HepG2 (cell line): ENCODE measurements around the gene KRT3. TPM values are rescaled to one million over a fixed set of nuclear protein-coding genes. Genes with fewer than 3 reads are reported as not detected.

Experiments
- ATAC-seq: fragments of 200-7000 bp; cut with Tn5 transposase; 3 replicates; pipeline ENCODE4 v1.9.1; 2020; ENCODE audit warnings: mild to moderate bottlenecking, moderate library complexity
- BruUV-seq: library from RNA; stranded (reverse); fragments of 400-500 nt; replicated peaks from 2 replicates; lab custom pipeline; 2021; lab: Mats Ljungman, UMichigan
- CTCF ChIA-PET: fragments of 300-600 bp; formaldehyde crosslinking; extraction: SDS; loops from one replicate; lab custom pipeline; 2021; ENCODE audit warnings: low total read pairs, inconsistent platforms, low intra/inter-chr PET ratio; lab: Yijun Ruan, JAX
- POLR2A ChIA-PET: fragments of 350-600 bp; sonication (Branson Sonifier 250); formaldehyde crosslinking; loops from one replicate; lab custom pipeline; 2020; ENCODE audit warnings: antibody characterized with exemption, inconsistent platforms; lab: Yijun Ruan, JAX
- DNase-seq: peaks from one replicate; pipeline ENCODE4 v3.0.0-alpha.2; 2015; ENCODE audit warnings: low spot score
- FAIRE-seq: peaks from 3 replicates; lab custom pipeline; 2011; peaks lifted over from hg19 to GRCh38; lab: Jason Lieb, UNC
- H2AFZ ChIP-seq: one replicate; pipeline ENCODE4 v1.6.1; 2011; ENCODE audit warnings: low read length, inconsistent platforms
- H3K27ac ChIP-seq: fragments of 300-600 bp; 3 replicates; pipeline ENCODE4 v1.8.0; 2011; ENCODE audit warnings: mixed run types, mild to moderate bottlenecking, mixed read lengths, low read length, inconsistent platforms; ENCODE audit not compliant: insufficient read depth; ENCODE audit errors: extremely low read length
- H3K27me3 ChIP-seq, 2 experiments: fragments of 200-600 bp in 1 of 2; 2 replicates in 1 of 2; 3 replicates in 1 of 2; pipeline versions ENCODE4 v1.6.0 to v1.8.0; 2011; ENCODE audit warnings: low read length in 2 of 2, mild to moderate bottlenecking in 2 of 2, moderate library complexity in 2 of 2, inconsistent platforms in 1 of 2; ENCODE audit not compliant: insufficient read depth in 2 of 2, control insufficient read depth in 1 of 2
- H3K36me3 ChIP-seq, 2 experiments: fragments of 200-600 bp in 1 of 2; replicated peaks in 1 of 2; 2 replicates in 1 of 2; 3 replicates in 1 of 2; pipeline versions ENCODE4 v1.5.1 to v1.8.0; 2011; ENCODE audit warnings: low read length in 2 of 2, inconsistent platforms in 1 of 2; ENCODE audit not compliant: insufficient read depth in 2 of 2, control insufficient read depth in 1 of 2
- H3K4me1 ChIP-seq: 2 replicates; pipeline ENCODE4 v1.5.1; 2012; ENCODE audit warnings: low read length, inconsistent platforms; ENCODE audit not compliant: insufficient read depth
- H3K4me2 ChIP-seq: 2 replicates; pipeline ENCODE4 v1.6.0; 2011; ENCODE audit warnings: low read depth, low read length, inconsistent platforms
- H3K4me3 ChIP-seq, 3 experiments: fragments of 200-600 bp in 1 of 3; sonication (generic), shearing (Covaris generic) in 1 of 3; replicated peaks in 1 of 3; 2 replicates each; pipeline ENCODE4 v1.5.1; 2011 to 2016; ENCODE audit warnings: low read length in 3 of 3, inconsistent platforms in 2 of 3, low read depth in 2 of 3, mild to moderate bottlenecking in 2 of 3, control low read depth in 1 of 3, mixed read lengths in 1 of 3; ENCODE audit not compliant: insufficient read depth in 1 of 3
- H3K79me2 ChIP-seq: one replicate; pipeline ENCODE4 v1.6.1; 2011; ENCODE audit warnings: low read length, inconsistent platforms; ENCODE audit not compliant: insufficient read depth
- H3K9ac ChIP-seq: 2 replicates; pipeline ENCODE4 v1.6.0; 2011; ENCODE audit warnings: mild to moderate bottlenecking, low read depth, low read length, inconsistent platforms; ENCODE audit not compliant: insufficient read depth
- H3K9me3 ChIP-seq: 2 replicates; pipeline ENCODE4 v1.5.1; 2012; ENCODE audit warnings: mild to moderate bottlenecking, low read length
- H4K20me1 ChIP-seq: 2 replicates; pipeline ENCODE4 v1.6.0; 2011; ENCODE audit warnings: inconsistent platforms, mild to moderate bottlenecking, low read length, moderate library complexity; ENCODE audit not compliant: insufficient read depth
- KDM2A ChIP-seq: sonication (generic); formaldehyde crosslinking; IDR thresholded peaks from 2 replicates; pipeline ENCODE4 v1.4.0; 2020; ENCODE audit warnings: low read depth, missing genetic modification reagents, borderline replicate concordance
- MTERF4 ChIP-seq: sonication (generic); formaldehyde crosslinking; IDR thresholded peaks from 2 replicates; pipeline ENCODE4 v1.8.0; 2023; ENCODE audit warnings: mild to moderate bottlenecking, missing genetic modification reagents
- NFIB ChIP-seq: sonication (generic); formaldehyde crosslinking; IDR thresholded peaks from 2 replicates; pipeline ENCODE4 v1.9.0; 2021; ENCODE audit warnings: missing genetic modification reagents, mild to moderate bottlenecking, borderline replicate concordance
- RARA ChIP-seq: IDR thresholded peaks from 2 replicates; pipeline ENCODE4 v1.6.1; 2016; ENCODE audit warnings: missing genetic modification reagents, missing compliant biosample characterization
- TSC22D2 ChIP-seq: sonication (generic); formaldehyde crosslinking; IDR thresholded peaks from 2 replicates; pipeline ENCODE4 v1.5.1; 2020; ENCODE audit warnings: missing genetic modification reagents, mild to moderate bottlenecking, borderline replicate concordance
- ZFP82 ChIP-seq: sonication (generic); formaldehyde crosslinking; IDR thresholded peaks from 2 replicates; pipeline ENCODE4 v1.5.1; 2020; ENCODE audit warnings: mild to moderate bottlenecking, missing genetic modification reagents, borderline replicate concordance
- ZNF878 ChIP-seq: sonication (generic); formaldehyde crosslinking; IDR thresholded peaks from 2 replicates; pipeline ENCODE4 v1.8.1; 2023; ENCODE audit warnings: mild to moderate bottlenecking, missing genetic modification reagents, moderate library complexity
- WGBS: methylation state at CpG from one replicate; pipeline ENCODE4 v1.1.6; 2017; ENCODE audit warnings: low lambda C conversion rate; 5-methylcytosine and 5-hydroxymethylcytosine counted together
- in situ Hi-C: cut with HindIII; loops from 2 replicates; pipeline ENCODE4 v1.10.0; 2017; ENCODE audit warnings: low pct_unique_long_range_greater_than_20kb; ENCODE audit not compliant: extremely low pct_ligation_motif_present
- intact Hi-C: fragments of 100-400 bp; cut with micrococcal nuclease; formaldehyde crosslinking; loops from one replicate; pipeline ENCODE4 v1.10.0; 2022; ENCODE audit not compliant: unreplicated experiment
- polyA plus RNA-seq, 8 experiments: library from polyadenylated mRNA; depleted of rRNA in 3 of 8; stranded (reverse) in 7 of 8; unstranded in 1 of 8; fragments of >200 nt; fragmentation: Illumina TruSeq in 4 of 8; extraction: Trizol in 4 of 8; gene quantifications; 2 replicates each; pipeline versions ENCODE4 v1.2.1 to v1.2.3, GENCODE V29; 2011 to 2016; ENCODE audit warnings: low read depth in 4 of 8, missing spikeins in 1 of 8, mixed read lengths in 1 of 8; ENCODE audit not compliant: insufficient read depth in 1 of 8
- total RNA-seq, 5 experiments: library from RNA; depleted of rRNA; stranded (reverse); fragments of >200 nt; fragmentation: Illumina TruSeq; extraction: Trizol; gene quantifications; 2 replicates each; pipeline ENCODE4 v1.2.3, GENCODE V29; 2016; ENCODE audit warnings: low read depth in 1 of 5
- TF ChIP-seq, protein P1 (sequence below): IDR thresholded peaks from 2 replicates; pipeline ENCODE4 v1.6.1; 2016; ENCODE audit warnings: low read depth, borderline replicate concordance
- TF ChIP-seq, protein P2 (sequence below), 2 experiments: sonication (generic) in 1 of 2; formaldehyde crosslinking in 1 of 2; IDR thresholded peaks; 2 replicates each; pipeline versions ENCODE4 v1.6.1 to v1.9.0; 2014 to 2022; ENCODE audit warnings: antibody characterized with exemption in 1 of 2, borderline replicate concordance in 1 of 2, inconsistent platforms in 1 of 2, low read depth in 1 of 2, missing genetic modification reagents in 1 of 2
- TF ChIP-seq, protein P3 (sequence below): sonication (generic); formaldehyde crosslinking; IDR thresholded peaks from 2 replicates; pipeline ENCODE4 v1.4.0; 2020; ENCODE audit warnings: missing genetic modification reagents

The KRT3 gene
- total and polyA plus RNA-seq, 2 of the 13 experiments (the other 11 are each of a cell fraction or from before 2014, with no cell fraction given): not detected

DNA sequence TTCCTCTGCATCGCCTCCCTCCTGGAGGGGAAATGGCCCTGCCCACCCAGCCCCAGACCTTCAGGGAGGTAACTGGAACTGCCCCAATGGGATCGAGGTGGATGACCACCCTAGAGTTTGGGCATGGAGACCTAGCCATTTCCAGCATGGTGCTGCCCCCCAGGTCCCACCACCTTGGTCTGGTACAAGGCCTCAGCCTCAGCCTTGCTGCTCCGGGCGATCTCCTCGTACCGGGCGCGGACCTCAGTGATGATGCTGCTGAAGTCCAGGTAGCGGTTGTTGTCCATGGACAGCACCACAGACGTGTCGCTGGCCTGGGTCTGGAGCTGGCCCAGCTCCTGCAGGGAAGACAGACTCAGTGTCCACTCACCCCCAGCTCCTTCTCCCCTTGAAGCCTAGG is 48.5 kb upstream of the KRT3 start (continued):
- TF ChIP-seq, protein P1, sequence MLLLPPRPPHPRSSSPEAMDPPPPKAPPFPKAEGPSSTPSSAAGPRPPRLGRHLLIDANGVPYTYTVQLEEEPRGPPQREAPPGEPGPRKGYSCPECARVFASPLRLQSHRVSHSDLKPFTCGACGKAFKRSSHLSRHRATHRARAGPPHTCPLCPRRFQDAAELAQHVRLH (CRISPR knock-in tag): no peak
- no peak for TF ChIP-seq ZNF878 (CRISPR knock-in tag)

DNA sequence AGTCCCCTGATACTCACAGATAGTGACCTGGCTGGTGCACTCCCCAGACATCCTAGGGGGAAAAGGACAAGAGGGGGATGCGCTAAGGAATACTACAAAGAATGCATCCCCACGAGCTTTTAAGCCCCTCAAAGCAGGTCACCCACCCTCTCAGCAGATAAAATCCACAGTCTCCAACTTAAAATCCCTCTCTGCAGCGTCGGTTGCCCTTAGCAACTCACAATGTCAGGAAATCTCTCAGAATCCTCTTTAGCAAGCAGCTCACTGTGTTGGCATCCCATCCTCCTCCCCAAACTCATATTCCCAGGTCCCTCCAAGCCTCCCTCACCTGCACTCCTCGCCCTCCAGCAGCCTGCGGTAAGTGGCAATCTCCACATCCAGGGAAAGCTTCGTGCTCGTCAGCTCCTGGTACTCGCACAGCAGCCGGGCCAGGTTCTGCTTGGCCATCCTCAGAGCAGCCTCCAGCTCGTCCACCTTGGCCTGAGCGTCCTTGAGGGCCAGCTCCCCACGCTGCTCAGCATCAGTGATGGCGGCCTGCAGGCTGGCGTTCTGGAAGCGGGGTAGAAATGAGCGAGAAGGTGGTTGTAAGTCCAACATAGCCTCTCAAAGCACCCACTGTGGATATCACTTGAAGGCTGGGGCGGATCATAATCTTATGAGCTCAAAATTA is 43.7 kb upstream of the KRT3 start:
- intact Hi-C loops (no loop called here), in situ Hi-C loops (no loop called here)
- no peak overlapping the region for H3K27ac ChIP-seq
- ATAC-seq: no peak
- CTCF ChIA-PET: no interaction called here
- 8% methylated on average over 15 of the region's 18 CpGs for WGBS
- H3K9me3 ChIP-seq: no peaks in the 10 kb centered on the region
- no peaks in the 10 kb centered on the region for H4K20me1 ChIP-seq
- H3K27me3 ChIP-seq: peaks cover 4 to 70% of the 10 kb centered on the region in 2 experiments
- no TSS peak for BruUV-seq
- no peak overlapping the region for H3K4me3 ChIP-seq
- no peaks in the 10 kb centered on the region for H3K4me1 ChIP-seq
- H3K79me2 ChIP-seq: no peaks in the 10 kb centered on the region
- no peak overlapping the region for H2AFZ ChIP-seq
- TF ChIP-seq ZFP82 (CRISPR knock-in tag) (no peak), KDM2A (no peak), RARA (CRISPR knock-in tag) (no peak), MTERF4 (CRISPR knock-in tag) (no peak), NFIB (CRISPR knock-in tag) (no peak), TSC22D2 (CRISPR knock-in tag) (no peak)
- TF ChIP-seq, protein P2, sequence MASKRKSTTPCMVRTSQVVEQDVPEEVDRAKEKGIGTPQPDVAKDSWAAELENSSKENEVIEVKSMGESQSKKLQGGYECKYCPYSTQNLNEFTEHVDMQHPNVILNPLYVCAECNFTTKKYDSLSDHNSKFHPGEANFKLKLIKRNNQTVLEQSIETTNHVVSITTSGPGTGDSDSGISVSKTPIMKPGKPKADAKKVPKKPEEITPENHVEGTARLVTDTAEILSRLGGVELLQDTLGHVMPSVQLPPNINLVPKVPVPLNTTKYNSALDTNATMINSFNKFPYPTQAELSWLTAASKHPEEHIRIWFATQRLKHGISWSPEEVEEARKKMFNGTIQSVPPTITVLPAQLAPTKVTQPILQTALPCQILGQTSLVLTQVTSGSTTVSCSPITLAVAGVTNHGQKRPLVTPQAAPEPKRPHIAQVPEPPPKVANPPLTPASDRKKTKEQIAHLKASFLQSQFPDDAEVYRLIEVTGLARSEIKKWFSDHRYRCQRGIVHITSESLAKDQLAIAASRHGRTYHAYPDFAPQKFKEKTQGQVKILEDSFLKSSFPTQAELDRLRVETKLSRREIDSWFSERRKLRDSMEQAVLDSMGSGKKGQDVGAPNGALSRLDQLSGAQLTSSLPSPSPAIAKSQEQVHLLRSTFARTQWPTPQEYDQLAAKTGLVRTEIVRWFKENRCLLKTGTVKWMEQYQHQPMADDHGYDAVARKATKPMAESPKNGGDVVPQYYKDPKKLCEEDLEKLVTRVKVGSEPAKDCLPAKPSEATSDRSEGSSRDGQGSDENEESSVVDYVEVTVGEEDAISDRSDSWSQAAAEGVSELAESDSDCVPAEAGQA (IDR thresholded peaks at IDR 0.05; ENCODE audit: low read depth): no peak
- TF ChIP-seq, protein P2 (CRISPR knock-in tag; IDR thresholded peaks at IDR 0.05; ENCODE audit: borderline replicate concordance): no peak
- TF ChIP-seq, protein P3, sequence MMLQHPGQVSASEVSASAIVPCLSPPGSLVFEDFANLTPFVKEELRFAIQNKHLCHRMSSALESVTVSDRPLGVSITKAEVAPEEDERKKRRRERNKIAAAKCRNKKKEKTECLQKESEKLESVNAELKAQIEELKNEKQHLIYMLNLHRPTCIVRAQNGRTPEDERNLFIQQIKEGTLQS: no peak
- H3K36me3 ChIP-seq: no peaks in the 10 kb centered on the region
- no peak overlapping the region for H3K4me2 ChIP-seq
- no peak for DNase-seq
- no peak for FAIRE-seq
- H3K9ac ChIP-seq: no peak overlapping the region
- POLR2A ChIA-PET: no interaction called here
